GM12874 (cell line): ENCODE measurements around the gene ZNG1E.
"Not testable (repeated sequence)": the region's sequence is repeated elsewhere in the genome, so short reads cannot be mapped to it uniquely, and the experiment has no call there.

Experiments used
- TF ChIP-seq, protein P1 (sequence below): IDR thresholded peaks from 2 replicates; pipeline ENCODE4 v1.5.1; 2011; ENCODE audit warnings: low read depth, mild to moderate bottlenecking, control low read depth, low read length, moderate library complexity; ENCODE audit not compliant: insufficient read depth

Gene ZNG1E

DNA sequence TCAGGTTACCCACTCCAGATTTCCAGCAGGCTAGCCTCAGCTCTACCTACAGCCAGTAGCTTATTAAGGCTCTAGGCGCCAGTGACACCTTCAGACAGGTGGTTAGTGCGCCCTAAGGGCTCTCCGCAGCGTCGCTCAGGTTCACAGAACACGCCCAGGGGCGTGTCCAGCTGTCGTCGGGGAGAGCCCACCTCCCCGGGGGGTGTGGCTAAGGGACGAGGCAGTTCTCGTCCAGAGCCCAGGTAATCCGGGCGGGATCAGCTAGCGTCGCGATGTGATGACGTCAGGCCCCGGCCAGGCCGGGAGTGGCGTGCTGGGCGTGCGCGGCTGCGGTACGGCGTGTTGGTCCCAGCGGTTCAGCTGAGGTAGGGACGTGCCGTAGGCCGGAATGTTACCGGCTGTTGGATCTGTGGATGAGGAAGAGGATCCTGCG lies at the start of gene ZNG1E:
ZNG1E (plus strand) TSS at position 340 of the 433 bp plus-strand sequence; CDS start at position 389, 49 bp downstream.
- TF ChIP-seq, protein P1, sequence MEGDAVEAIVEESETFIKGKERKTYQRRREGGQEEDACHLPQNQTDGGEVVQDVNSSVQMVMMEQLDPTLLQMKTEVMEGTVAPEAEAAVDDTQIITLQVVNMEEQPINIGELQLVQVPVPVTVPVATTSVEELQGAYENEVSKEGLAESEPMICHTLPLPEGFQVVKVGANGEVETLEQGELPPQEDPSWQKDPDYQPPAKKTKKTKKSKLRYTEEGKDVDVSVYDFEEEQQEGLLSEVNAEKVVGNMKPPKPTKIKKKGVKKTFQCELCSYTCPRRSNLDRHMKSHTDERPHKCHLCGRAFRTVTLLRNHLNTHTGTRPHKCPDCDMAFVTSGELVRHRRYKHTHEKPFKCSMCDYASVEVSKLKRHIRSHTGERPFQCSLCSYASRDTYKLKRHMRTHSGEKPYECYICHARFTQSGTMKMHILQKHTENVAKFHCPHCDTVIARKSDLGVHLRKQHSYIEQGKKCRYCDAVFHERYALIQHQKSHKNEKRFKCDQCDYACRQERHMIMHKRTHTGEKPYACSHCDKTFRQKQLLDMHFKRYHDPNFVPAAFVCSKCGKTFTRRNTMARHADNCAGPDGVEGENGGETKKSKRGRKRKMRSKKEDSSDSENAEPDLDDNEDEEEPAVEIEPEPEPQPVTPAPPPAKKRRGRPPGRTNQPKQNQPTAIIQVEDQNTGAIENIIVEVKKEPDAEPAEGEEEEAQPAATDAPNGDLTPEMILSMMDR: not testable (repeated sequence)

DNA sequence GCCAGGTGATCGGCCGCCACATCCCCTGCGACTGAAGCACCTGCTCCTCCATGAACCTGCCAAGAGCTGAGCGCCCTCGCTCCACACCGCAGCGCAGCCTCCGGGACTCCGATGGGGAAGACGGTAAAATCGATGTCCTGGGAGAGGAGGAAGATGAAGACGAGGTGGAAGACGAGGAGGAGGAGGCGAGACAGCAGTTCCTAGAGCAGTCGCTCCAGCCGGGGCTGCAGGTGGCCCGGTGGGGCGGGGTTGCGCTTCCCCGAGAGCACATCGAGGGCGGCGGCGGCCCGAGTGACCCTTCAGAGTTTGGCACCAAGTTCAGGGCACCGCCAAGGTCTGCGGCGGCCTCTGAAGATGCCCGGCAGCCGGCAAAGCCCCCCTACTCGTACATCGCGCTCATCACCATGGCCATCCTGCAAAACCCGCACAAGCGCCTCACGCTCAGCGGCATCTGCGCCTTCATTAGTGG lies 61.4 kb downstream of the ZNG1E start, which contains the start of gene FOXD4L4:
FOXD4L4 (plus strand) TSS at position 51 of the 469 bp plus-strand sequence; CDS start at position 51, 0 bp downstream.
- TF ChIP-seq, protein P1: not testable (repeated sequence)
